Measurements from ENCODE around the gene COL6A5. TPM values are rescaled to one million over a fixed set of nuclear protein-coding genes. Genes with fewer than 3 reads are reported as not detected.

The COL6A5 gene
- total RNA-seq, 1 experiment from 2014 or later, result not detected

GRCh38 chr3:130516645-130517512 is 171.4 kb downstream of the COL6A5 start, which contains the start of gene COL6A6:
Gene COL6A6 (plus strand): TSS chr3:130517177. CDS start chr3:130560365, 43,188 bp downstream.
- Histone ChIP-seq H3K27ac (ENCODE audit: low read depth, low read length) (no peak within 1 kb of the TSS), H3K9me2 (ENCODE audit: insufficient read depth) (0 out of 2 replicates have a peak, but pooled peaks cover 4% of the 10 kb centered on the region), H3K4me3 (replicated peaks in 1 of 2; ENCODE audit: low read depth in 1 of 2, low read length in 2 of 2) (no peak within 1 kb of the TSS), H3K79me2 (ENCODE audit: insufficient read depth, low read length) (no peaks in the 10 kb centered on the region), H3K4me1 (ENCODE audit: control insufficient read depth in 1 of 2, insufficient read depth in 2 of 2, low read length in 2 of 2) (no peaks in the 10 kb centered on the region), H2AFZ (ENCODE audit: low read depth, low read length, poor library complexity, severe bottlenecking) (no peak within 1 kb of the TSS), H4K20me1 (ENCODE audit: insufficient read depth) (no peaks in the 10 kb centered on the region), H3K36me3 (ENCODE audit: control insufficient read depth in 1 of 2, insufficient read depth in 2 of 2, low read length in 2 of 2) (no peaks in the 10 kb centered on the region), H3K9ac (ENCODE audit: low read length) (no peak within 1 kb of the TSS), H3K4me2 (ENCODE audit: low read length) (no peak within 1 kb of the TSS), H3K9me3 (ENCODE audit: control insufficient read depth in 1 of 2, insufficient read depth in 1 of 2, low read depth in 1 of 2, low read length in 2 of 2) (no peaks in the 10 kb centered on the region), H3K27me3 (ENCODE audit: insufficient read depth, low read length) (peaks cover 57% of the 10 kb centered on the region)
- CTCF ChIA-PET, result no interaction called here
- RAD21 ChIA-PET (ENCODE audit: low non-redundant PET in 1 of 2, low total read pairs in 2 of 2, uncharacterized antibody in 2 of 2, unreplicated experiment in 2 of 2), result no interaction called here
- POLR2A ChIA-PET, result no interaction called here
- no peak for TF ChIP-seq YY1 (IDR thresholded peaks at IDR 0.05; ENCODE audit: extremely low read depth, insufficient replicate concordance, low read depth, low read length)
- ATAC-seq (no peak), DNase-seq (ENCODE audit: low read depth, low spot score) (no peak)
- no TSS peak for BruUV-seq (replicated peaks)
- intact Hi-C loops (cut with micrococcal nuclease), result no loop called here

GRCh38 chr3:130517602-130518001 is 172.1 kb downstream of the COL6A5 start:
- Histone ChIP-seq H3K27me3 (ENCODE audit: insufficient read depth, low read length) (peaks cover 63% of the 10 kb centered on the region), H3K4me2 (ENCODE audit: low read length) (no peak overlapping the region), H2AFZ (ENCODE audit: low read depth, low read length, poor library complexity, severe bottlenecking) (no peak overlapping the region), H3K4me1 (ENCODE audit: control insufficient read depth in 1 of 2, insufficient read depth in 2 of 2, low read length in 2 of 2) (no peaks in the 10 kb centered on the region), H3K9me3 (ENCODE audit: control insufficient read depth in 1 of 2, insufficient read depth in 1 of 2, low read depth in 1 of 2, low read length in 2 of 2) (no peaks in the 10 kb centered on the region), H3K4me3 (replicated peaks in 1 of 2; ENCODE audit: low read depth in 1 of 2, low read length in 2 of 2) (no peak overlapping the region), H3K36me3 (ENCODE audit: control insufficient read depth in 1 of 2, insufficient read depth in 2 of 2, low read length in 2 of 2) (no peaks in the 10 kb centered on the region), H4K20me1 (ENCODE audit: insufficient read depth) (no peaks in the 10 kb centered on the region), H3K9me2 (ENCODE audit: insufficient read depth) (0 out of 2 replicates have a peak, but pooled peaks cover 4% of the 10 kb centered on the region), H3K9ac (ENCODE audit: low read length) (no peak overlapping the region), H3K27ac (ENCODE audit: low read depth, low read length) (no peak overlapping the region), H3K79me2 (ENCODE audit: insufficient read depth, low read length) (no peaks in the 10 kb centered on the region)
- CTCF ChIA-PET, result no interaction called here
- DNase-seq (ENCODE audit: low read depth, low spot score) (no peak), ATAC-seq (no peak)
- POLR2A ChIA-PET, result no interaction called here
- TF ChIP-seq JUND (IDR thresholded peaks at IDR 0.05) (no peak), MAX (IDR thresholded peaks at IDR 0.05) (no peak), ATF3 (IDR thresholded peaks at IDR 0.05) (no peak)
- RAD21 ChIA-PET (ENCODE audit: low non-redundant PET in 1 of 2, low total read pairs in 2 of 2, uncharacterized antibody in 2 of 2, unreplicated experiment in 2 of 2), result no interaction called here
- intact Hi-C loops (cut with micrococcal nuclease), result no loop called here
- no TSS peak for BruUV-seq (replicated peaks)
